Ramos (cell line): ENCODE results near the gene GGN.

Experiments
- in situ Hi-C: fragments of 300-500 bp; cut with MboI; formaldehyde crosslinking; loops from one replicate; pipeline ENCODE4 v1.14.3; 2022; ENCODE audit warnings: low sequenced_read_pairs; ENCODE audit not compliant: unreplicated experiment

The GGN gene

GRCh38 chr19:38337360-38337653 lies 50.5 kb downstream of the GGN start:
- in situ Hi-C loops = no loop called here

DNA sequence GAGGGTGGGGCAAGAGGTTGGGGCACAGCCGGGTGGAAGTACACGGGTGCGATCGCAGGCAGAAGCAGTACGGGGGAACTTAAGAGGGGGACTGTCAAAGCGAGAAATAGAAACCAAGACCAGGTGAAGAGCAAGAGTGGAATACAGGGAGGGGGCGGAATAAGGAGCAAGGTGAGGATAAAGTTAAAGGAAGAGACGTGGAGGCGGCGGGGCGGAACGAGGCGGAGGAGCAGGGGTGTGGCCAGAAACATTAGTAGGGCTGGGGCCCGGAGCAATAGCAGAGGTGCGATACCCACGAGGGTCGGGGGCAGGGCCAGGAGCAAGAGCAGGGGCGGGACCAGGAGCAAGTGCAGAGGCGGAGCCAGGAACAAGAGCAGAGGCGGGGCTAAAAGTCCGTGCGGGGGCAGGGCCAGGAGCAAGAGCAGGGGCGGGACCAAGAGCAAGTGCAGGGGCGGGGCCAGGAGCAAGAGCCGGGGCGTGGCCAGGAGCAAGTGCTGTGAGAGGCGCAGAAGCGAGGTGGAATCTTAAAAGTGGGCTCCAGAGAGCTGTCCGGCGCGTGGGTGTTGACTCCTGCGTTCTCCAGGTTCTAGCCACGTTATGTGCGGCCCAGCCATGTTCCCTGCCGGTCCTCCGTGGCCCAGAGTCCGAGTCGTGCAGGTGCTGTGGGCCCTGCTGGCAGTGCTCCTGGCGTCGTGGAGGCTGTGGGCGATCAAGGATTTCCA lies 51.0 kb downstream of the GGN start:
- in situ Hi-C loops = no loop called here

DNA sequence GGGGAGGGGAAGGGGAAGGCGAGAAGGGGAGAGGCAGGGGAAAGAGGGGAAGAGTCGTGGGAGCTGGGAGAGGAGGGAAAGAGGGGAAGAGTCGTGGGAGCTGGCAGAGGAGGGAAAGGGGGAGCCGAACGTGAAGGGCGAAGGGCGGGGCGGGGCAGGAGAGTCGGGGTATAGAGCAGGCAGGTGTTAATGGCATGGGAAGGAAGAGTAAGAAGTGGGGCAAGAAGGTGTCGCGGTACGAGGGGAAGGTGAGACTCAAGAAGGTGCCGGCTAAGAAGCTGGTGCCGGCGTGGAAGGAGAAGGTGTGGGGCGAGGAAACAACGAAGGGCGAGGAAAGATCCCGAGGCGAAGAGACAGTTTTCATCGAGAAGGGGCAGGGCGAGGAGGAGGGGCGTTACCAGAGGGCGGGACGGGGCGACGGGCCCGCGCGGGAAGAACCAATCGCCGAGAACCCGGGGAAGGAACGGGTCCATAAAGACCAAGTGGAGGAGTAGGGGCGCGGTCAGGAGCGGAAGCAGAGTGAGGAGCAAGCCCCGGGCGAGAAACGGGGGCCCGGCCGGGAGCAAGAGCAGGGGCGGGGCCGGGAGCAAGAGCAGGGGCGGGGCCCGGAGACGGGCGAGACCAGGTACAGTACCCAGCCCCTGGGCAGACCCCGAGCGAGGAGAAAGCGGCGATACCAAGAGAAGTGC lies 51.7 kb downstream of the GGN start:
- in situ Hi-C loops = no loop called here
